DMS 273 (cell line): ENCODE results near the gene MRPL38.
"Not testable (repeated sequence)": the region's sequence is repeated elsewhere in the genome, so short reads cannot be mapped to it uniquely, and the experiment has no call there.

Experiments used
- DNase-seq: peaks from one replicate; lab custom pipeline; 2025; ENCODE audit not compliant: unreplicated experiment; lab: John Stamatoyannopoulos, UW

The MRPL38 gene

DNA sequence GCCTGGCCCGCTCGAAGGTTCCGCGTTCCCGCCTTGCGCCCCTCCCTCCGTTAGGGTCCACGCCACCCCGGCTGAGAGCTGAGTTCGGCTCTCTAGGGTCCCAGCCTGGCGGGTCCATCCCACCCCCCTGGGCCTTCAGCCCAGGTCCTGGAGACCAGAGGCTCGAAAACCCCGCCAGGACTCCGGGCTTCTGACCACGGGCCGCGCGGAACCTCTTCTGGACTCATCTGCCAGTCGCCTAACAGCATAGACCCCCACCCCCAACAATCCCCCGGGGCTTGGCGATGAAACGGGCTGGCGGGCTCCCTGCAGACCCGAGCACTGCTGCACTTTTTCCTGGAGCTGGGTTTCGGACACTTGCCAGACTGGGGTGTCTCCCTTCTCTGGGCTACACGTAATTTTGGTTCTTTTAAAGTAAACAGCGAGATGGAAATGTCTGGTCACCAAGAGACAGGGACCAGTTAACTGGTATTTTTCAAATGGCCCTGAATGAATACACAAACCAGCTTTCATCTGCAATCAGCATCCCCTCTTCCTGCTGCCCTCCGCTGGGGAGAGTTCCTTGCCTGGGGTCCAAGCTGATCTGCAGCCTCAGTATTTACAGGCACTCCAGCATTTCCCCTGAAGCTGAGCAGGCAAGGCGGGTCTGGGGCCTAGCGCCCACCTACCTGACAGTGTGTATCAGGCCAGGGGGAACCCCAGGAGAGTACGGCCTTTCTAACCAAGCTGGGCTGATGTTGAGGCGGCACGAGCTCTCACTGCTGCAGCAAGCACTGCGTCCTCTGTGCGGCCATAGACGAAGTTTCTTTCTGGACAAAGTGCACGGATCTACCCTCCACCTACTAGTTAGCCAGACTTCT, 7.3 kb downstream of the MRPL38 start:
- DNase-seq: no peak

DNA sequence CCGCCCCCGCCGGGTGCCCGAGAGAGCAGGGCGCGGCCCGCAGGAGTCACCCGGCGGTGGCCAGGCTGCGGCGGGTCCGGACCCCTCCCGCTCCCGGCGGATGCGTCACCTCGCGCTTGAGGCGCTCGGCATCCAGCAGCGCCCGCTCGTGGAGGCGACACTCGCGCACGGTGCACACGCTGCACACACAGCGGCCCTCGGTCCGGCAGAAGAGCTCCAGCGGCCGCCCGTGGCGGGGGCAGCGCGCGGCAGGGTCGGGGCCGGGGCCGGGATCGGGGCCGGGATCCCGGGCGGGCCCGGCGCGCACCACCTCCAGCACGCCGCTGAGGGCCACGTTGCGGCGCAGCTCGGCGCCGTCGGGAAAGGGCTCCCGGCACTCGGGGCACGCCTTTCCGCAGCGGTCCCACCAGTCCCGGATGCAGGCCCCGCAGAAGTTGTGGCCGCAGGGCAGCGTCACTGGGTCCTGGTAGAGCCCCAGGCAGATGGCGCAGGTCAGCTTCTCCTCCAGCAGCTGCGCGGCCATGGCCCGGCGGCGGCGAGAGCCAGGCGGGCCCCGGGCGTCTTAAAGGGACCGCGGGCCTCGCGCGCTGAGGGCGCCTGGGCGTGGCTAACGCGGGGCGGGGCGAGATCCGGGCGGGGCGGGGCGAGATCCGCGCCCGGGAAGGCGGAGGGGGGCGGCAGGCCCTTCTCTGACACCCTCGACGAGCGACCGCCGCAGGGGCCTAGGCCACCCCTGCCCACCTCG, 8.1 kb downstream of the MRPL38 start, which contains the start of gene TRIM65:
Gene TRIM65, minus strand, starts transcription at position 537 of the 745 bp plus-strand sequence. Its CDS starts 14 bp downstream, at position 523.
- peak; percentile 91 for DNase-seq

DNA sequence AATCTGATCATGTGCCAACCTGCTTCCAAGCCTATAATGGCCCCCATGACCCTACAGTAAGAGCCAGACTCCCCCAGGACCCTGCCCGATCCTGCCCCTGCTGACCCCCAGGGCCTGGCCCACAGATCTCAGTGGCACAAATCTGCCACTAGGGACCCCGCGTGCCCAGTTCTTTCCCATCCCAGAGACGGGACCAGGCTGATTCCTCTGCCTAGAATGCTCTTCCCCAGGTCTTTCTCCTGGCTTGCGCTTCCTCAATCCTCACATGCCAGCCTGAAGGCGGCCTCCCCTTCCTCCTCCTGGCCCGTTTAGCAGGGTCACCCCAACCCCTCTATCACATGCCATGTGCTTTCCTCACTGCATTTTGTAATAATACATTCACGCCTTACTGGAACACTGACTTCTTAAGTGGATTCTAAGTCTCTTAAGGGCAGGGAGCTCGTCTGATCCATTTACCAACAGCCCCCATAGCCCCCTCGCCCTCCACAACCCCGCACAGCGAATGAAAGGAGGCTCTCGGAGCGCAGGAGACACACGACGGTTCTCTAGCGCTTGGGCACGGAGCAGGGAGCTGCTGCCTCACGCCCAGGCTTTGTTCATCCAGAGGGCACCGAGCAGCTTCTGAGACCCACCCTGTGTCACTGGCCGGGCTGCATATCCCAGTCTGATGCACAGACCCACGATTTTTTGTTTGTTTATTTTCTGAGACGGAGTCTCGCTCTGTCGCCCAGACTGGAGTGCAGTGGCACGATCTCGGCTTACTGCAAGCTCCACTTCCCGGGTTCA, 9.1 kb downstream of the MRPL38 start:
- DNase-seq: peak; percentile 61

DNA sequence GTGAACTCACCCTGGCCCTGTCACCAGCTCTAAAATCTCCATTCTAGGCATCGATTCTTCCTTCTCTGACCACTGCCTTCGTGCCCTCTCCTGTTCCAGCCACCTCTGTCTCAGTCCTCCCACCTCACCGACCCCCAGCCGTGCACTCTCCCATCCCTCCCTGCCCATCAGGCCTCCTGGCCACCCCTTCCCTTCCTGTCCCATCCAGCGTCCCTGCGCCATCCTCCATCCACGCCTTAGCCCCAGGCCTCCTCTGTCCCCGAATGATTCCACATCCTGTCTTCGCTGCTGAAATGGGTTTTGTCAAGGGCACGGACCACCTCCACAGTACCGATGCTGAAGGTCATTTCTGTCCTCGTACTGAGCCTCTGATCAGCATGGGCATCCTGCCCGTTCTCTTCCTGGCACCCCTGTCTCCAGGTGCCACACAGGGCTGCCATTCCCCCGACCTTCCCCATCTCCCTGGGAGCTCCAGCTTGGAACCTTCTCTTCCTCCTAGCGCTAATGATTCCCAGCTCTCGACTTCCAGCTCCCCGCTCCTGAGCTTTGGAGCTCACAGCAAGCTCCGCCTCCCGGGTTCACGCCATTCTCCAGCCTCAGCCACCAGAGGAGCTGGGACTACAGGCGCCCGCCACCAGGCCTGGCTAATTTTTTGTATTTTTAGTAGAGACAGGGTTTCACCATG, 10.5 kb downstream of the MRPL38 start:
- DNase-seq: no peak

DNA sequence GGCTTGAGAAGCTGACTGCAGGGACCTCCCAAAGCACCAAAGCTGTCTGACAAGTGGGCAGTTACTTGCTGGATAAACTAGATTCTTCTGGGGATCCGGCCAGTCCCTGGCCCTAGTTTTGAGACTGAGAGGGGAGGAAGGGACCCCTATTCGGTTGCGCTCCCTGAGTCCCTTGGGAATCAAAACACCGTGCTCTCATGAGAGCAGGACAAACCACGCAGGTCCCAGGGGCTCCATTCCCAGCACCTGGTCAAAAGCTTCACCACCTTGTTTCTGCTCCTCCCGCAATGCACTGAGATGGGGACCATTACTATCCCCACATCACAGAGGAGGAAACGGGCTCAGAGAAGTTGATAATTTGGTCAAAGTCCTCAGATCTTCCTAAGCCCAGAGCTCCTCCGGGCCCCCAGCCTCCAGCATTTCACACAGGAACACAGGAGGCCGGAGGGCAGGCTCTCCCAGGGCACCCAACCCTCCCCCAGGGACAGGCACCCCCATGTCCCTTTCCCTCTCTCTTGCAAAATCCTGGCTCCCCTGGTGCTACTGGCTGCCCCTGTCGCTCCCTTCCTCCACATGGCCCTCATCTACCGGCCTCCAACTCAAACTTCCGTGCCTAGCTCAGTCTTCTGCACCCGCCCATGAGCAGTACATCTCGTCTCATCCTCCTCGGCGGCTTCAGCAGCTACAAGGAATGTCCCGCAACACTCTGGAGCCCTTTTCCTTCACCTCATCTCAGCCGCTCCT, 11.2 kb downstream of the MRPL38 start:
- no peak for DNase-seq

DNA sequence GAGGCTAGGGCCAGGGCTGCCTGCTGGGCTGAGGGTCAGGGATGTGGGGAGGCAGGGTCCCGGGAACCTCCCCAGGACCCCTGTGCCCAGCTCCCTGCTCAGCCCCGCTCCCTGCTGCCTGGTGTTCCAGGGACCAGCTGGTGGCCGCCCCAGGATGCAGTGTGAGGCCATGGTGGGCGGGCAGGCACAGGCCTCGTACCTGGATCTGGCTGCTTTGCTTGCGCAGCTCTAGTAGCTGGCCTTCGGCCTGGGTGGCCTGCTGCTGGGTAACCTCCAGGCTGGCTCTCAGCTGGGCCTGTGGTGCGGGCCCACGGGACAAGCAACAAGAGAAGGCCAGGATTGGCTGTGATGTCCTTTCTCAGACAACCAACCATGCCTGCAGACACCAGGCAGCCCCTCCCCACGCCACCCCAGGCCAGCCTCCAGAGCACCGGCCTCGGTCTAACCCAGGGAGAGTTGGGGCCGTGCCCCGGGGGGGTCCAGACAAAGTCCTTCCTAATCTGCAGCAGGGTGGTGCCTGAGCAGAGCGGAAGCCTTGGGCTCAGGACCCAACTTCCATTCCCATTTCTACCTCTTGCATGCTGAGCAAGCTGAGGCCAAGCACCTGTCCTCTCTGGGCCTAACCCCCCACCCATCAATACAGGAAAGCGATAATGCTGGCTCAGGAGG, 12.0 kb downstream of the MRPL38 start:
- no peak for DNase-seq

DNA sequence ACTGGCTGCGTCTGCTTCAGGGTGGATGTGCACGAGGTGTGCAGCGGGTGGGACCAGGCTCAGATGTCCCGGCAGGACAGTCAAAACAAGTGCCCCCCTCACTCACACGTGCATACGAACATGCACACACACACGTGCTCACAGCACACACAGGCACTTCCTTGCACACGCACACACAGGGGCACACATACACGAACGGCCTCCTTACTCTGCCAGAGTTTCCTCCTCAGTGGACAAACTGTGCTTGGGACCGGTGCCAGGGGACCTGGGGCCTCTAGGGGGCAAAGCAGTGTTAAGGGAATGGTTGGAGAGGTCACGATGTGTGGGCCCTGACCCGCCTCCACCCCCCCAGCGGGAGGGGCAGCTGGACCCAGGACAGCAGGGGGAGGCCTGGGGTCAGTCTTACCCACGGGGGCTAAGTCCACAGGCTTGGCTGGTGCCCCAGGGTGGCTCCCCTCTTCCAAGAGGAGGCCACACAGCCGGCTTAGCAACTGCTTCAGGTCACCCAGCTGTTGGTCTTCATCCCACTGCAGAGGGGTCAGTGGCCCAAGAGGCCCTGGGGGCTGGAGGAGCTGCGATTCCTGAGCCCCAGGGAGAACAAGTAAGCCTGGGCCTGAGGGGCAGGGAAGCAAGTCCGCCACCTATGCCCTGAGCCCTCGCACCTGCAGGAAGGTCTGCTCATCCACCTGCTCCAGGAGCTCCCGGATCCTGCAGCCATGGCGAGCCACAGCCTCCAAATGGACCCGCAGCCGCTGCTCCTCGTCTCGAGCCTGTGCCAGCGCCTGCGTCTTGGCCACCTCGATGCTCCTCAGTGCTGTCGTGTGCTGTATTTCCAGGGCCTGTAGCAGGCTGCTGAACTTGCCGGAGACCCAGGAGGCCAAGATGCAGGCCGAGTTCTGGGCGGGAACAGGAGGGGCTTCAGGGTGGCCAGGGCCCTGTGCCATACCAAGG, 12.8 kb downstream of the MRPL38 start:
- no peak for DNase-seq

DNA sequence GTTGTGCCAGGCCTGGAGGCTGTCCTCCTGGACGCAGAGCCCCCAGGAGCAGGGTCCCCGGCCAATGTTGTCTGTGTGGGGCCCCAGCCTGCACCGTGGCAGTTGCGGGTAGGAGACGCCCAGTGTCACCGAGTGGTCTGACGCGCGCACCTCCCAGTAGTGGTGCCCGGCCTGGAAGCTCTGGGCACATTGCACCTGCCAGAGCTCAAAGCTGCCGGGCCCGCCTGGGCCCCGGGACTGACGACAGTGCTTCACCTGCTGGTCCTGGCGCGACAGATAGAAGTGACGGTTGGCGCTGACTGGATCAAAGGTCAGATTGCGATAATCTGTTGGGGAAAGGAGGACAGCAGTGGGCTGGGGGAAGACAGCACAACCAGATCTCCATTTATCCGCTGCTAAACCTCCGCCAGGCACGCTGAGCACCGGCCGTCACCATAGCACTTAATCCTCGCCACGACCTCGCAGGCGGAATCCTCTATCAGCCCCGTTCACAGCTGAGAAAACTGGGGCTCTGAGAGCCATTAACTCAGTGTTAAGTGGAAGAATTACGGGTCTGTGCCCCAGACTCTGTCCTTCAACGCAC, 13.6 kb downstream of the MRPL38 start:
- no peak for DNase-seq

DNA sequence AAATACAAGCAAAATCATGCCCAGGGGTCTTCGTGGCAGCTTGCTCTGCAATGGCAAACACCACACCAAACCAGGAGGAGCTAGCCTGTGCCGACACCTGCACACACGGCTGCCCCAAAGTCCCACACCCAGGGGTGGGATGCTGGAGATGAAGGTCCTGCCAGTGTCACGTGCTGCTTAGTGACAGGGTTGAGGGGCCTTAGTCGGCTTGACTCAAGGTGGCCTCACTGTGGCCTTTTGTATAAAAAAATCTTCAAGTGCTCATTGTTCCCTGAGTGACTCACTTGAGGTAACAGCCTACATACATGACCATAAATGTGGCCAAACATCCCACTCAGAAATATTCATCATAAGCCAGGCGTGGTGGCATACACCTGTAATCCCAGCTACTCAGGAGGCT, 15.2 kb downstream of the MRPL38 start:
- no peak for DNase-seq

DNA sequence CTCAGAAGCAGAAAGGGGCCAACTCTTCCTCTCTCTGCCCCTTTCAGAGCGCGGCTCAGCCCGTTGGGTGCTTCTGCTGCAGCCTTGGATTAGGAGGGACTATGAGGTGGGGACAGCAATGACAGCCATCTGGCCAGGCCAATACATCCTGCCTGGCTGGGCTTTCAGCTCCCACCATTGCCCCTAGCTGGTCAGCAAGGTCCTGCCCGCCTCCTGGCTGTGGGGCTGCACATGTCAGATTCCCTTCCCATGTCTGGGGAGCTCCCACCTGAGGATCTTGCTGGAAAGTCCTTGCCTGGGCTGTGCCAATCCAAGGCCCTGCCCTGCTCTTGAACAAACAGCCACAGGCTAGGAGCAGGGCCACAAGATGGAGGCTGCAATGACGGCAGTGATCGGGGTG, 16.2 kb downstream of the MRPL38 start:
- no peak for DNase-seq

DNA sequence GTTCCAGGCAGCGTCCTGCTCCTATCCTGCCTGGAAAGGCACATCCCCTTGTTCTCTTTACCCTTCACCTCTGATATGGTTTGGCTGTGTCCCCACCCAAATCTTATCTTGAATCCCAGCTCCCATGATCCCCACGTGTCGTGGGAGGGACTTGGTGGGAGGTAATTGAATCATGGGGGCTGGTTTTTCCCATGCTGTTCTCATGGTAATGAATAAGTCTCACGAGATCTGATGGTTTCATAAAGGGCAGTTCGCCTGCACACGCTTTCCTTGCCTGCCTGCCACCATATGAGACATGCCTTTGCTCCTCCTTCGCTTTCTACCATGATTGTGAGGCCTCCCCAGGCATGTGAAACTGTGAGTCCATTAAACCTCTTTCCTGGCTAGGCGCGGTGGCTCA, 18.8 kb downstream of the MRPL38 start:
- not testable (repeated sequence) for DNase-seq

DNA sequence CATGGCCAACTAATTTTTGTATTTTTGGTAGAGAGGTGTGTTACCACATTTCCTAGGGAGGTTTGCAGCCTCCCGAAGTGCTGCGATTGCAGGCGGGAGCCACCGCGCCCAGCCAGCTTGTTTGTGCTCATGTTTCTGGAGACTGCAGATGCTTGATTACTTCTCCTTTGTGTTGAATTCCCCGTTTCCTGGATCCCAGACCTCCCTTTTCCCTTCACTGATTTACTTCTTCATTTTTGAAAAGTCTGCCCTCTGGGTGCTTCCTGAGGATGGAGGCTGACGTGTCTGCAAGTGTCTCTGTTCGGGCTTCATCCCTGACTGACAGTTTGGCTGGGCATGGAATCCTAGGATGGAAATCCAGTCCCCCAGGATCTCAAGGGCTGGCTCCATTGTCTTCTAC, 19.3 kb downstream of the MRPL38 start:
- DNase-seq: no peak

DNA sequence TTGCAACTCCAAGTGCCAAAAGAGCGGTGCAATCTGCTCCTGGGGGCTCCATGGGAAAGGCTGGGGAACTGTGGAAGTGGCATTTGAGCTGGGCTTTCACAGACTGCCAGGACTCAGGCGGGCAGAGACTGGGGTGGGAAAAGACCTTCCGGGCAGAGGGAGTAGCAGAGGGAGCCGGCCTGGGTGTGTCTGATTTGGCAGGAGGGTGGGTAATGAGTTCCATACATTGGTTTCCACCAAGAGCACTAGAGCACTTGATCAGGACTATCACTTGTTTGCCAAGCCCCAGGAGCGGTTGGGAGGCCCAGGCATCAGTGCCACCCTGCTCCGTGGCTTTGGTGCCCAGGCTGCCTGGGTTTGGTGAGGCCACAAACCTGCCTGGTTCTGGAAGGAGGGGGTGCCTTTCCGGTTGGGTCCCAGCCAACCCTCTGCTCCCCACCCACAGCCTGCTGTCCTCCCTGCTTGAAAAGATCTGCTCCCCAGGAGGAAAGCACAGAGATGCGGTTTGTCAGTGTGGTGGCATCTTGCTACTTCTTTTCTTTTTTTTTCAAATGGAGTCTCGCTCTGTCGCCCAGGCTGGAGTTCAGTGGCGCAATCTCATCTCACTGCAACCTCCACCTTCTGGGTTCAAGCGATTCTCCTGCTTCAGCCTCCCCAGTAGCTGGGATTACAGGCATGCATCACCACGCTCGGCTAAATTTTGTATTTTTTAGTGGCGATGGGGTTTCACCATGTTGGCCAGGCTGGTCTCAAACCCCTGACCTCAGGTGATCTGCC, 22.8 kb downstream of the MRPL38 start:
- no peak for DNase-seq

DNA sequence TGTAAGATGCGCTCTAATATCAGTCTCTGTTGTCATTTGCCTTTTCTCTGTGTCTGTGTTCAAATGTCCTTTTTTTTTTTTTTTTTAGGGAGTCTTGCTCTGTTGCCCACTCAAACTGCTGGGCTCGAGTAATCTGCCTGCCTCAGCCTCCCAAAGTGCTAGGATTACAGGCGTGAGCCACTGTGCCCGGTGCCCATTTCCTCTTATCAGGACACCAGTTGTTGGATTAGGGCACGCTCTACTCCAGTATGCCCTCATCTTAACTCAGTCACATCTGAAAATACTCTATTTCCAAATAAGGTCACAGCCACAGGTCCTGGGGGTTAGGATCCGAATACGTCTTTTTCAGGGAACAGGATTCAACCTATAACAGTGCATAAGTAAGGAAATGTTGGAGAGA, 24.4 kb downstream of the MRPL38 start:
- DNase-seq: no peak

DNA sequence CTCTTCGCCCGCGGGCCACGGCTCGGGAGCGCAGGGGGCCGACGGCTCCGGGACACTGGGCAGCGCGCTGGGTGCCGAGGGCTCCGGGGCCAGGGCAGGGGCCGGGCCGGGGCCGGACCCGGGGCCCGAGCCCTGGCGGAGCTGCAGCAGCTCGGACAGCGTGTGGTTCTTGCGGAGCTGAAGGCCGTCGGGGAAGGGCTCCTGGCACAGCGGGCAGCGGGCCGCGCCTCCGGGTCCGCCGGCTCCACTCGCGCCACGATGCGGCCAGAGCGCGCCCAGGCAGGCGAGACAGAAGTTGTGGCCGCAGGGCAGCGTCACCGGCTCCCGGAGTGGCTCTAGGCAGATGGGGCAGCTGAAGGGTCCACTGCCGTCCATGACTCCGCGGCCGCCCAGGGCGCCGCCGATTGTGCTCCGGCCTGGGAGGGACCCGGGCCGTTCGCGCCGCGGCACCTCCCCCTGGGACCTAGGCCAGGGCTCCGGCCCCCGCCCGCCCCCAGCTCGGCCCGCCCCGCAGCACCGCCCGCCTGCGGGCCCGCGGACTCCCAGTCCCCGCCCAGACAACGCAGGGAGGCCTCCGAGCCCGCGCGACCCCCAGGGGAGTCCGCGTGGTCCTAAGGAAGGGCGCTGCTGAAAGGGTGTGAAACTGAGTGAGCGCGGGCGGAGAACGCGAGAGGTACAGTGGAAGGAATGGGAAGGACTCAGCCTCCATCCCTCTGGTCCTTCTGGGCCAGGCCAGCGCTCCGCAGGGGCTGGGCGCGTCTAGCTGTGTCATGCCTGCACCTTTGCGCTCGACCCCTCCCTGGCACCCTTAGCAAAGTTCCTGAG, 26.3 kb downstream of the MRPL38 start, which contains the start of gene TRIM47:
Gene TRIM47, minus strand, starts transcription at position 408 of the 825 bp plus-strand sequence. Its CDS starts 33 bp downstream, at position 375.
- DNase-seq: peak; percentile 50

DNA sequence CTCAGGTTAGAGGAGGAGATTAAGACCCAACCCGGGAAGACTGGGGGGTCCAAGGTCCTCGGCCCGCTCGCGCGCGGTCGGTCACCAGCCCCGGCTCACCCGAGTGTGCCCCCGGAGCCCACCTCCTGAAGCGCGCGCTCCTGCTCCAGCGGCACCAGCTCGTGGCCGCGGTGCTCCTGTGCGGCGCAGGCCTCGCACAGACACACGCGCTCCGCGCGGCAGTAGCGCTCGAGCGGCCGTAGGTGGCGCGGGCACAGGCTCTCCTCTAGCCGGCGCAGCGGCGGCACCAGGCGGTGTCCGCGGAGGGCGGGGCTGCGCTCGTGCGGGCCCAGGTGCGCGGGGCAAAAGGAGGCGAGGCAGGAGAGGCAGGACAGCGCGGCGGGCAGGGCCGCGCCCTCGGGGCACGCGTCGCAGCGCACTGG, 26.9 kb downstream of the MRPL38 start:
- peak; percentile 88 for DNase-seq
